ENCODE measurements around the gene ITGB3. TPM values are rescaled to one million over a fixed set of nuclear protein-coding genes. Genes with fewer than 3 reads are reported as not detected.

Gene ITGB3
- total and polyA plus RNA-seq, 9 of the 15 experiments (the other 6 are each of a cell fraction or from before 2014, with no cell fraction given): 0.08 to 2.6 (median 0.62) TPM; not detected in 1

DNA sequence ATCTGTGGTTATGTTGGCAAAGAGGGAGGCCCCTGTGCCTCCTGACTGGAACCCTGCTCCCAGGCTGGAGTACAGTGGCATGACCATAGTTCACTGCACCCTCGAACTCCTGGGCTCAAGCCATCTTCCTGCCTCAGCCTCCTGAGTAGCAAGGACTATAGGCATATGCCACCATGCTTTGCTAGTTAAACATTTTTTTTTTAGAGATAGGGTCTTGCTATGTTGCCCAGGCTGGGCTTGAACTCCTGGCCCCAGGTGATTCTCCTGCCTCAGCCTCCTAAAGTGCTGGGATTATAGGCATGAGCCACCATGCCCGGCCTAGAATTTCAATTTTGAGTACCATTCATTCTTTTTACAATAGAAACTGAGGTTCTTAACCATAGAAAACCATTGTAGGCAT, 21.2 kb upstream of the ITGB3 start (continued):
- TF ChIP-seq, protein P1, sequence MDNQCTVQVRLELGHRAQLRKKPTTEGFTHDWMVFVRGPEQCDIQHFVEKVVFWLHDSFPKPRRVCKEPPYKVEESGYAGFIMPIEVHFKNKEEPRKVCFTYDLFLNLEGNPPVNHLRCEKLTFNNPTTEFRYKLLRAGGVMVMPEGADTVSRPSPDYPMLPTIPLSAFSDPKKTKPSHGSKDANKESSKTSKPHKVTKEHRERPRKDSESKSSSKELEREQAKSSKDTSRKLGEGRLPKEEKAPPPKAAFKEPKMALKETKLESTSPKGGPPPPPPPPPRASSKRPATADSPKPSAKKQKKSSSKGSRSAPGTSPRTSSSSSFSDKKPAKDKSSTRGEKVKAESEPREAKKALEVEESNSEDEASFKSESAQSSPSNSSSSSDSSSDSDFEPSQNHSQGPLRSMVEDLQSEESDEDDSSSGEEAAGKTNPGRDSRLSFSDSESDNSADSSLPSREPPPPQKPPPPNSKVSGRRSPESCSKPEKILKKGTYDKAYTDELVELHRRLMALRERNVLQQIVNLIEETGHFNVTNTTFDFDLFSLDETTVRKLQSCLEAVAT (IDR thresholded peaks at IDR 0.05): no peak

DNA sequence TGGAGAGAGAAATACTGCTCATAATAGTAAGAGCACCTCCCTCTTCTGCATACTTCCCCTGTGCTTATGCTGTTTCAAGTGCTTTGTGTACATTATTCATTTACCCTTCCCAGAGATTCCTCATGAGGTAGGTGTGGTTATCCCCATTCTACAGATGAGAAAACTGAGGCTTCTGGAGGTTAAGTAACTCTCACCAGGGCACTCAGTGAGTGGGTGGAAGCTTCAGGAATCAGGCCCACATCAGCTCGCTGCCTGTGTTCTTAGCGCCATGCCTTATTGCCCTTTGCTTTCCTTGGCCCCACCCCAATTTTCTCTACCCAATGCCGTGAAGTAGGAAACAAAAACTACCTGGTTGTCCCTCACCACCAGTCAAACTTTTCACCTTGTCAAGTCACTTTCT, 18.1 kb upstream of the ITGB3 start:
- H3K79me2 ChIP-seq (ENCODE audit: control insufficient read depth, insufficient read depth, low read length): no peaks in the 10 kb centered on the region
- ChIA-PET POLR2A (no interaction called here), CTCF (ENCODE audit: low intra/inter-chr PET ratio) (no interaction called here)
- ATAC-seq (no peak), DNase-seq (ENCODE audit: extremely low read depth in 1 of 4, low spot score in 3 of 4) (no peak), FAIRE-seq (no peak)
- H3K9me1 ChIP-seq (ENCODE audit: control insufficient read depth, insufficient read depth, low read length): peaks cover 4% of the 10 kb centered on the region
- no peaks in the 10 kb centered on the region for H3K36me3 ChIP-seq (ENCODE audit: control insufficient read depth, insufficient read depth, low read length)
- no peak overlapping the region for H2AFZ ChIP-seq (ENCODE audit: low read depth, low read length)
- H3K4me2 ChIP-seq (ENCODE audit: insufficient read depth, low read length): no peak overlapping the region
- peaks cover 22 to 26% of the 10 kb centered on the region in 2 experiments for H3K4me1 ChIP-seq (replicated peaks in 1 of 2; ENCODE audit: control insufficient read depth in 2 of 2, insufficient read depth in 2 of 2, low read length in 2 of 2)
- no peaks in the 10 kb centered on the region for H4K20me1 ChIP-seq (replicated peaks; ENCODE audit: control insufficient read depth, insufficient read depth, low read length)
- H3K27ac ChIP-seq (ENCODE audit: extremely low read depth, low read depth, low read length): no peak overlapping the region
- no TSS peak for BruUV-seq (replicated peaks)
- no peak overlapping the region for H3K9ac ChIP-seq (ENCODE audit: insufficient read depth in 1 of 2, low read depth in 2 of 2, low read length in 2 of 2)
- no peak overlapping the region for H3K4me3 ChIP-seq
- H3K9me3 ChIP-seq (replicated peaks; ENCODE audit: control insufficient read depth, insufficient read depth, low read depth, low read length): no peaks in the 10 kb centered on the region; the same call in 1 of the 2 replicates
- in situ Hi-C loops (cut with MboI) (no loop called here), intact Hi-C loops (cut with micrococcal nuclease) (no loop called here)
- 83% methylated on average over 3 of the region's 3 CpGs for WGBS (ENCODE audit: insufficient coverage, low coverage, missing lambda C conversion rate)
- H3K27me3 ChIP-seq (ENCODE audit: control insufficient read depth in 2 of 2, insufficient read depth in 2 of 2, low read length in 2 of 2): no peaks in the 10 kb centered on the region
- TF ChIP-seq EHMT2 (IDR thresholded peaks at IDR 0.05): no peak
- no peak for TF ChIP-seq TEAD2 (tag; IDR thresholded peaks at IDR 0.05)
- no peak for TF ChIP-seq SMARCC2 (IDR thresholded peaks at IDR 0.05; ENCODE audit: low read depth)
- TF ChIP-seq CREB1 (IDR thresholded peaks at IDR 0.05): no peak
- no peak for TF ChIP-seq CREB1 (CRISPR knock-in tag; IDR thresholded peaks at IDR 0.05)
- TF ChIP-seq HDAC2 (IDR thresholded peaks at IDR 0.05): 0 out of 2 replicates have a peak, but pooled peaks have one; percentile 42
- no peak for TF ChIP-seq RAD21 (CRISPR knock-in tag; conservative IDR thresholded peaks at IDR 0.05 in 1 of 2, IDR thresholded peaks at IDR 0.05 in 1 of 2)
- TF ChIP-seq ZNF311 (CRISPR knock-in tag; IDR thresholded peaks at IDR 0.05): no peak
- TF ChIP-seq GATAD2B (IDR thresholded peaks at IDR 0.05; ENCODE audit: borderline replicate concordance): no peak
- TF ChIP-seq, protein P2, sequence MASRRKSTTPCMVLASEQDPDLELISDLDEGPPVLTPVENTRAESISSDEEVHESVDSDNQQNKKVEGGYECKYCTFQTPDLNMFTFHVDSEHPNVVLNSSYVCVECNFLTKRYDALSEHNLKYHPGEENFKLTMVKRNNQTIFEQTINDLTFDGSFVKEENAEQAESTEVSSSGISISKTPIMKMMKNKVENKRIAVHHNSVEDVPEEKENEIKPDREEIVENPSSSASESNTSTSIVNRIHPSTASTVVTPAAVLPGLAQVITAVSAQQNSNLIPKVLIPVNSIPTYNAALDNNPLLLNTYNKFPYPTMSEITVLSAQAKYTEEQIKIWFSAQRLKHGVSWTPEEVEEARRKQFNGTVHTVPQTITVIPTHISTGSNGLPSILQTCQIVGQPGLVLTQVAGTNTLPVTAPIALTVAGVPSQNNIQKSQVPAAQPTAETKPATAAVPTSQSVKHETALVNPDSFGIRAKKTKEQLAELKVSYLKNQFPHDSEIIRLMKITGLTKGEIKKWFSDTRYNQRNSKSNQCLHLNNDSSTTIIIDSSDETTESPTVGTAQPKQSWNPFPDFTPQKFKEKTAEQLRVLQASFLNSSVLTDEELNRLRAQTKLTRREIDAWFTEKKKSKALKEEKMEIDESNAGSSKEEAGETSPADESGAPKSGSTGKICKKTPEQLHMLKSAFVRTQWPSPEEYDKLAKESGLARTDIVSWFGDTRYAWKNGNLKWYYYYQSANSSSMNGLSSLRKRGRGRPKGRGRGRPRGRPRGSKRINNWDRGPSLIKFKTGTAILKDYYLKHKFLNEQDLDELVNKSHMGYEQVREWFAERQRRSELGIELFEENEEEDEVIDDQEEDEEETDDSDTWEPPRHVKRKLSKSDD (conservative IDR thresholded peaks at IDR 0.05; ENCODE audit: low read length): no peak
- TF ChIP-seq RBM25 (IDR thresholded peaks at IDR 0.05; ENCODE audit: low read depth, low read length, severe bottlenecking): peak; percentile 90
- no peak for TF ChIP-seq NR1H2 (CRISPR knock-in tag; IDR thresholded peaks at IDR 0.05)
- no peak for TF ChIP-seq ZSCAN29 (IDR thresholded peaks at IDR 0.05)
- TF ChIP-seq ADNP (tag; IDR thresholded peaks at IDR 0.05): peak; percentile 86
- peak in 1 of 2 experiments; percentile 68; a peak in 2 of 3 replicates for TF ChIP-seq CBX3 (IDR thresholded peaks at IDR 0.05; ENCODE audit: borderline replicate concordance in 1 of 2, low read length in 2 of 2)
- TF ChIP-seq, protein P3, sequence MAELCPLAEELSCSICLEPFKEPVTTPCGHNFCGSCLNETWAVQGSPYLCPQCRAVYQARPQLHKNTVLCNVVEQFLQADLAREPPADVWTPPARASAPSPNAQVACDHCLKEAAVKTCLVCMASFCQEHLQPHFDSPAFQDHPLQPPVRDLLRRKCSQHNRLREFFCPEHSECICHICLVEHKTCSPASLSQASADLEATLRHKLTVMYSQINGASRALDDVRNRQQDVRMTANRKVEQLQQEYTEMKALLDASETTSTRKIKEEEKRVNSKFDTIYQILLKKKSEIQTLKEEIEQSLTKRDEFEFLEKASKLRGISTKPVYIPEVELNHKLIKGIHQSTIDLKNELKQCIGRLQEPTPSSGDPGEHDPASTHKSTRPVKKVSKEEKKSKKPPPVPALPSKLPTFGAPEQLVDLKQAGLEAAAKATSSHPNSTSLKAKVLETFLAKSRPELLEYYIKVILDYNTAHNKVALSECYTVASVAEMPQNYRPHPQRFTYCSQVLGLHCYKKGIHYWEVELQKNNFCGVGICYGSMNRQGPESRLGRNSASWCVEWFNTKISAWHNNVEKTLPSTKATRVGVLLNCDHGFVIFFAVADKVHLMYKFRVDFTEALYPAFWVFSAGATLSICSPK (IDR thresholded peaks at IDR 0.05; ENCODE audit: borderline replicate concordance): no peak
- no peak for TF ChIP-seq IRF2 (CRISPR knock-in tag; IDR thresholded peaks at IDR 0.05)
